DND-41 (cell line): ENCODE results near the gene UBE3C.

Experiments
- ATAC-seq: fragments of 200-7000 bp; cut with Tn5 transposase; 3 replicates; pipeline ENCODE4 v1.9.1; 2021; ENCODE audit warnings: low read depth; ENCODE audit not compliant: insufficient read depth
- DNase-seq: peaks from one replicate; pipeline ENCODE4 v3.0.0-alpha.2; 2020
- H2AFZ ChIP-seq: 2 replicates; pipeline ENCODE4 v1.6.0; 2012; ENCODE audit warnings: low read depth, low read length
- H3K27ac ChIP-seq: 2 replicates; pipeline ENCODE4 v1.5.1; 2012; ENCODE audit warnings: low read length, inconsistent platforms
- H3K27me3 ChIP-seq: fragments of 200-600 bp; sonication (generic); 2 replicates; pipeline ENCODE4 v1.6.0; 2012; ENCODE audit warnings: low read length, mild to moderate bottlenecking, inconsistent platforms; ENCODE audit not compliant: insufficient read depth, poor library complexity
- H3K36me3 ChIP-seq: 2 replicates; pipeline ENCODE4 v1.5.1; 2012; ENCODE audit warnings: low read length, inconsistent platforms; ENCODE audit not compliant: insufficient read depth
- H3K4me1 ChIP-seq: 2 replicates; pipeline ENCODE4 v1.5.1; 2012; ENCODE audit warnings: mild to moderate bottlenecking, low read length; ENCODE audit not compliant: insufficient read depth
- H3K4me2 ChIP-seq: 2 replicates; pipeline ENCODE4 v1.6.0; 2012; ENCODE audit warnings: mild to moderate bottlenecking, moderate library complexity, low read length, inconsistent platforms; ENCODE audit not compliant: insufficient read depth
- H3K4me3 ChIP-seq, 2 experiments: fragments of 200-600 bp in 1 of 2; shearing (Covaris generic) in 1 of 2; 2 replicates each; pipeline ENCODE4 v1.5.1; 2012 to 2016; ENCODE audit warnings: inconsistent platforms in 2 of 2, low read length in 2 of 2, mild to moderate bottlenecking in 2 of 2, low read depth in 1 of 2, moderate library complexity in 1 of 2
- H3K79me2 ChIP-seq: 2 replicates; pipeline ENCODE4 v1.6.0; 2012; ENCODE audit warnings: low read length, inconsistent platforms; ENCODE audit not compliant: insufficient read depth
- H3K9ac ChIP-seq: 2 replicates; pipeline ENCODE4 v1.6.0; 2012; ENCODE audit warnings: low read depth, mild to moderate bottlenecking, inconsistent platforms, low read length, moderate library complexity
- H3K9me3 ChIP-seq: 2 replicates; pipeline ENCODE4 v1.5.1; 2012; ENCODE audit warnings: low read length, moderate library complexity, mild to moderate bottlenecking, inconsistent platforms; ENCODE audit not compliant: insufficient read depth, severe bottlenecking
- H4K20me1 ChIP-seq: 2 replicates; pipeline ENCODE4 v1.6.0; 2012; ENCODE audit warnings: low read length; ENCODE audit not compliant: insufficient read depth
- CTCF ChIP-seq: IDR thresholded peaks from 2 replicates; pipeline ENCODE4 v1.5.1; 2012; ENCODE audit warnings: borderline replicate concordance, low read length, moderate library complexity, mild to moderate bottlenecking; ENCODE audit not compliant: poor library complexity, severe bottlenecking; ENCODE audit errors: extremely low read depth
- EZH2 ChIP-seq: IDR thresholded peaks from 3 replicates; pipeline ENCODE4 v1.6.1; 2012; ENCODE audit warnings: borderline replicate concordance, low read depth, mild to moderate bottlenecking, moderate library complexity, low read length, inconsistent platforms; ENCODE audit not compliant: severe bottlenecking

The UBE3C gene

GRCh38 chr7:157295338-157295737, 156.6 kb downstream of the UBE3C start:
- DNase-seq (no peak), ATAC-seq (no peak)
- H4K20me1 ChIP-seq, result no peaks in the 10 kb centered on the region
- no peak overlapping the region for H2AFZ ChIP-seq
- H3K36me3 ChIP-seq, result no peaks in the 10 kb centered on the region
- TF ChIP-seq CTCF (no peak), EZH2 (no peak)
- no peak overlapping the region for H3K4me3 ChIP-seq
- no peaks in the 10 kb centered on the region for H3K9me3 ChIP-seq
- no peak overlapping the region for H3K9ac ChIP-seq
- no peak overlapping the region for H3K4me2 ChIP-seq
- peaks cover 7% of the 10 kb centered on the region for H3K79me2 ChIP-seq
- peaks cover 19% of the 10 kb centered on the region for H3K4me1 ChIP-seq
- no peaks in the 10 kb centered on the region for H3K27me3 ChIP-seq
- H3K27ac ChIP-seq, result no peak overlapping the region

GRCh38 chr7:157297185-157297584, 158.5 kb downstream of the UBE3C start:
- Histone ChIP-seq H3K9me3 (no peaks in the 10 kb centered on the region), H4K20me1 (no peaks in the 10 kb centered on the region), H3K36me3 (no peaks in the 10 kb centered on the region), H3K27ac (no peak overlapping the region), H2AFZ (no peak overlapping the region), H3K9ac (no peak overlapping the region), H3K79me2 (peaks cover 12% of the 10 kb centered on the region), H3K4me1 (peaks cover 37% of the 10 kb centered on the region), H3K27me3 (no peaks in the 10 kb centered on the region), H3K4me2 (no peak overlapping the region), H3K4me3 (no peak overlapping the region)
- TF ChIP-seq EZH2 (no peak), CTCF (no peak)
- DNase-seq, result no peak
- ATAC-seq, result no peak

- H3K79me2 ChIP-seq, result peaks cover 16% of the 10 kb centered on the region
- H3K27ac ChIP-seq, result peak overlapping the region; percentile 93
- H3K27me3 ChIP-seq, result no peaks in the 10 kb centered on the region
- peak overlapping the region; percentile 67 for H3K9ac ChIP-seq
- H3K36me3 ChIP-seq, result no peaks in the 10 kb centered on the region
- H4K20me1 ChIP-seq, result no peaks in the 10 kb centered on the region
- peaks cover 53% of the 10 kb centered on the region for H3K4me1 ChIP-seq
- DNase-seq, result no peak
- H3K4me2 ChIP-seq, result peak overlapping the region; percentile 64
- H2AFZ ChIP-seq, result no peak overlapping the region
- ATAC-seq, result no peak
- H3K4me3 ChIP-seq, result peak overlapping the region in 1 of 2 experiments; percentile 47; a peak in 2 of 4 replicates
- TF ChIP-seq EZH2 (no peak), CTCF (no peak)
- H3K9me3 ChIP-seq, result no peaks in the 10 kb centered on the region
Measured at GRCh38 chr7:157299317-157299612, 160.5 kb downstream of the UBE3C start.

- peak overlapping the region; percentile 67 for H3K9ac ChIP-seq
- H2AFZ ChIP-seq, result peak overlapping the region; percentile 36
- H3K4me1 ChIP-seq, result peaks cover 53% of the 10 kb centered on the region
- no peak for TF ChIP-seq EZH2
- TF ChIP-seq CTCF, result peak; percentile 84
- H3K27ac ChIP-seq, result peak overlapping the region; percentile 93
- no peaks in the 10 kb centered on the region for H3K27me3 ChIP-seq
- H3K79me2 ChIP-seq, result peaks cover 16% of the 10 kb centered on the region
- H4K20me1 ChIP-seq, result no peaks in the 10 kb centered on the region
- ATAC-seq (peak; percentile 74), DNase-seq (peak; percentile 95)
- no peaks in the 10 kb centered on the region for H3K36me3 ChIP-seq
- H3K4me3 ChIP-seq, result peak overlapping the region in 1 of 2 experiments; percentile 50; a peak in 2 of 4 replicates
- H3K9me3 ChIP-seq, result no peaks in the 10 kb centered on the region
- H3K4me2 ChIP-seq, result peak overlapping the region; percentile 64
Measured at GRCh38 chr7:157299613-157300368, 161.1 kb downstream of the UBE3C start.
